Astrocyte of the spinal cord (primary cell): ENCODE data around the gene SMYD3.

Experiments
- DNase-seq: peaks from one replicate; pipeline ENCODE4 v3.0.0; 2011; ENCODE audit warnings: low read depth, low spot score
- H3K4me3 ChIP-seq: 2 replicates; pipeline ENCODE4 v1.5.1; 2011; ENCODE audit warnings: low read depth, mild to moderate bottlenecking, low read length, moderate library complexity
- in situ Hi-C: cut with HindIII; loops from 2 replicates; pipeline ENCODE4 v1.10.0; 2017; ENCODE audit warnings: low sequenced_read_pairs
- TF ChIP-seq, protein P1 (sequence below): IDR thresholded peaks from 2 replicates; pipeline ENCODE4 v1.5.1; 2012; ENCODE audit warnings: low read depth, mild to moderate bottlenecking, low read length, inconsistent platforms

The SMYD3 gene

DNA sequence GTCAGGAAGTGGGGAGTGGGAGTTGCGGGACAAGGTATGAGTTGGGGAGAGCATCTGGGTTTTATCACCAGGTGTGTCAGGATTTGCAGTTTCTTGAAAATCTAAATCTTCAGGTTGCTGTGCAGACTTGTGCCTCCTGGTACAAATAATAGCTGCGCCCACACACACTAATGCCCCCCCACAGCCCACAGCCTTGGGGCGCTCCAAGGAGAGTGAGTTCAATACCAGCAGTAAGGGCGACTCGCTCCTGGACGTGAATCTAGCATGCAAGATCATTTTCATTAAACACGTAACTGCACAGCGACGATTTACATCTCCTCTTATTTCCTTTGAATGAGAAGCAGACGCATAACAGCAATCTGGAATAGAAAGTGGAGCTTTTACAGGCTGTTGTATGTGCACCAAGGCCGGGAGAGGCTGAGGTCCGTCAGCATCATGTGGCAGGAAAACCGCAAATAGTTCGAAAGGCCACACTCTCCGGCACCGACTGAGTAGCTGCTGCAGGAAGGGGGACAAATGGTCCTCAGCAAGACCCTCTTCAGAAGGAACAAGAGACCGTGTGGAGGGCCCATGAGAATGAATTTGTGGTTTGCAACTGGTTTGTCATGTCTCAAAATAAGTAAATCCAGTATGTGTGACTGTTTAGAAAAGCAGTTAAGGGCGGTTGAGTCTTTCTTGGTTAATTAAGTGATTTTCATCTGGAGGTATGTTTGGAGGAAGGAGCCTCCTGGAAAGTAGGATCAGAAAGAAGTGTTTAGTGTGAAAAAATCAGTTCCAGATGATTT lies 439.5 kb downstream of the SMYD3 start:
- H3K4me3 ChIP-seq = no peak overlapping the region
- TF ChIP-seq, protein P1, sequence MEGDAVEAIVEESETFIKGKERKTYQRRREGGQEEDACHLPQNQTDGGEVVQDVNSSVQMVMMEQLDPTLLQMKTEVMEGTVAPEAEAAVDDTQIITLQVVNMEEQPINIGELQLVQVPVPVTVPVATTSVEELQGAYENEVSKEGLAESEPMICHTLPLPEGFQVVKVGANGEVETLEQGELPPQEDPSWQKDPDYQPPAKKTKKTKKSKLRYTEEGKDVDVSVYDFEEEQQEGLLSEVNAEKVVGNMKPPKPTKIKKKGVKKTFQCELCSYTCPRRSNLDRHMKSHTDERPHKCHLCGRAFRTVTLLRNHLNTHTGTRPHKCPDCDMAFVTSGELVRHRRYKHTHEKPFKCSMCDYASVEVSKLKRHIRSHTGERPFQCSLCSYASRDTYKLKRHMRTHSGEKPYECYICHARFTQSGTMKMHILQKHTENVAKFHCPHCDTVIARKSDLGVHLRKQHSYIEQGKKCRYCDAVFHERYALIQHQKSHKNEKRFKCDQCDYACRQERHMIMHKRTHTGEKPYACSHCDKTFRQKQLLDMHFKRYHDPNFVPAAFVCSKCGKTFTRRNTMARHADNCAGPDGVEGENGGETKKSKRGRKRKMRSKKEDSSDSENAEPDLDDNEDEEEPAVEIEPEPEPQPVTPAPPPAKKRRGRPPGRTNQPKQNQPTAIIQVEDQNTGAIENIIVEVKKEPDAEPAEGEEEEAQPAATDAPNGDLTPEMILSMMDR = no peak
- in situ Hi-C loops = no loop called here
- DNase-seq = no peak

DNA sequence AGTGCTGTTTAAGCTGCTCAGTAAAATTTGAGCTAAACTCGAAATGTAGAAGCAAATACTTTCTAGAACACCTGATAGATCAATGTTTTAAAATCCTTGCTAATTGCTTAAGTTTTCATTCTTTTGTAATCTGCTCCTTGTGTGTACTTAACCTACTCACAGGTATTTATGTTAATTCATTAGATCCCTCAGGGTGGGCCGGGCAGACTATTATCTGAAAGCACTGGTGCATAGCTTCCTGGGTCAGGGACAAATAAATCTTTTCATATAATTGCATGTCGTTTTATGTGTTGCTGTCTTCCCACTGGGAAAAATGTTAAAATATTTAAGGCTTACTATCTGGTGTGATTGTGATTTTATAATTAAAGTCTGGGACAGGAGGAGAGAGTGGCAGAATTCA lies 440.5 kb downstream of the SMYD3 start:
- no peak for DNase-seq
- no peak overlapping the region for H3K4me3 ChIP-seq
- in situ Hi-C loops = no loop called here
- TF ChIP-seq, protein P1 = no peak

DNA sequence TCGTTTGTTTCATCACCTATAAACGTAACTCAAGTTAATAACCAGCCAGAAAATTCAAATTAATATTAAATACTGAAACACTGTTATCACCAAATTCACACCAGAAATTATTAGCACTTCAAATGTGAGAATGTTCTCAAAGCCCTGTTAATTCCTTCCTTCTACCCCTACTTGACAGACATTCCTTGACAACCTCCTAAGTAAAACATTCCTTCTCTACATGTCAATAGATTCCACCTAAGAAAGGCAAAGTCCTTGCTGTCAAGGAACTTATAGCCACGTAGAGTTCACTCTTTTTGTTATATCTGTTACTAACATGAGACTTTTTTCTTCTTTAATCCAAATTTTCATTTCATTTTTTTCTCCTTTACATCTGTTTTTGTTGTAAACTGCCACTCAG lies 441.5 kb downstream of the SMYD3 start:
- TF ChIP-seq, protein P1 = no peak
- no peak for DNase-seq
- no peak overlapping the region for H3K4me3 ChIP-seq
- in situ Hi-C loops = no loop called here

DNA sequence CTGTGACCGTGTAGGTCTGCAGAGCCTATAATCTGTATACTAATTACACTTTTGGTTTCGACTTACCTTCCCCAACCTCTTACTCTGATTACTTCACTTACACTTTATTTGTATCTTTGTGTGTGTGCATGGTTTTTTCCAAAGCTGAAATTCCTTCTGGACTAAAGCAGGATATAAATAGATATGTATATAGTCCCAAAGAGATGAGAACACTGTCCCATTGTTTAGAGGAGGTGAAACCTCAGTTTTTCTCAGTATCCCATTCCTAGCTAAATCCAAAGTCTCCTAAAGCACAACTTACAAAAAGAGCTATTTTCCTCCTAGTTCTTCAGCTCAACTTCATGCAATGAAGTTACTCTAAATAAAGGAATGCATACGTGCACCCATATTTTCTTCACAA lies 442.2 kb downstream of the SMYD3 start:
- TF ChIP-seq, protein P1 = no peak
- in situ Hi-C loops = no loop called here
- H3K4me3 ChIP-seq = no peak overlapping the region
- DNase-seq = no peak

DNA sequence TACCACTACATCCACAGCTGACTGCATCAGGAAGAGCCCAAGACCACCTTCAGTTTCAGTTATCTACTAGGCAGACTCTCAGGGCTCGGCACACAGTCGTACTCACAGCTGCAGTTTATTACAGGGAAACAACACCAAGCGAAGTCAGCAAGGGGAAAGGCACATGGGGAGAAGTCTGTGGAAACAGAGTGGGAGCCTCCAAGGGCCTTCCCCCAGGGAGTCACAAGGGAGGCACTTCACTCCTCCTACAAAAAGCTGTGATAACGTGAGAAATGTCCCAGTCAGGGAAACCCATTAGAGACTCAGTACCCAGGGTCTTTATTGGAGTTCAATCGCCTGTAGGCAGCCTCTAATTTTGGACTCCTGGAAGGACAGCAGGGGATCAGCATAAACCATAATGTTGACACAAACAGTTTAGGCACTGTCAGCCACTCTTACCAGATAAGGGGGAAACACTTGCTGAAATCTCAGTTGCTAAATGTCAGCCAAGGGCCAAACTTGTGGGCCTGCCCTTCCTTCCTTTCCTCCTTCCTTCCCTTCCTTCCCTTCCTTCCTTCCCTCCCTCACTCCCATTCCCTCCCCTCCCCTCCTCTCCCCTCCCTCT lies 444.0 kb downstream of the SMYD3 start:
- H3K4me3 ChIP-seq = no peak overlapping the region
- TF ChIP-seq, protein P1 = no peak
- in situ Hi-C loops = no loop called here
- no peak for DNase-seq

DNA sequence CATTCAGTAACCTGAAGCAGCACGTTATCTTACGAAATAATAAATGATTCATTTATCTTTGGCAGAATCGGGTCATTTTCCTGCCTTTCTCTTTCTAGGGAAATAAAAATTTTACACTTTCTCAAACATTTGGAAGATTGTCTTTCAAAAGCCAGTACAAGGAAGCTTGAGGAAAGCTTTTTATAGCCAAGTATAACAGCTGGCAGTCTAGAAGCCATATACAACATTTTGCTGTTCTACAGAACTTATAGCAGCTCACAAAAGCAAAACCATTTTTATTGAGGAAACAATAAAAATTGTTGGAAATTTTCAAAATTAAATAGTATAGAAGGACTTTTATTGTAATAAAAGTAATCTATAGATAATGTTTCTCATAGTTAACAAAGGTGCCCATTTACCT lies 448.6 kb downstream of the SMYD3 start:
- TF ChIP-seq, protein P1 = no peak
- DNase-seq = no peak
- in situ Hi-C loops = no loop called here
- H3K4me3 ChIP-seq = no peak overlapping the region
